ENCODE data around the gene FAM236B.
"Not testable (repeated sequence)": the region's sequence is repeated elsewhere in the genome, so short reads cannot be mapped to it uniquely, and the experiment has no call there.

The FAM236B gene

GRCh38 chrX:72782560-72782959 lies at the start of gene FAM236B:
FAM236B (minus strand) TSS chrX:72782660; CDS start chrX:72782560, 100 bp downstream.
- DNase-seq (ENCODE audit: low read depth in 2 of 3, low spot score in 1 of 3), result not testable (repeated sequence)

GRCh38 chrX:72830701-72831100 lies 48.2 kb upstream of the FAM236B start:
- not testable (repeated sequence) for DNase-seq (ENCODE audit: low read depth in 2 of 3, low spot score in 1 of 3)

GRCh38 chrX:72808110-72808509 lies 25.6 kb upstream of the FAM236B start, which contains the start of gene FAM236D:
FAM236D (minus strand) TSS chrX:72808210; CDS start chrX:72808110, 100 bp downstream.
- DNase-seq (ENCODE audit: low read depth in 2 of 3, low spot score in 1 of 3), result not testable (repeated sequence)

GRCh38 chrX:72790390-72790789 lies 7.9 kb upstream of the FAM236B start:
- DNase-seq (ENCODE audit: low read depth in 2 of 3, low spot score in 1 of 3), result not testable (repeated sequence)

- not testable (repeated sequence) for DNase-seq (ENCODE audit: low read depth in 2 of 3, low spot score in 1 of 3)
Measured at GRCh38 chrX:72788142-72788541, 5.7 kb upstream of the FAM236B start.

- DNase-seq (ENCODE audit: low read depth in 2 of 3, low spot score in 1 of 3), result not testable (repeated sequence)
Measured at GRCh38 chrX:72783964-72784363, 1.5 kb upstream of the FAM236B start.

GRCh38 chrX:72783365-72783936 lies 991 bp upstream of the FAM236B start:
- DNase-seq (ENCODE audit: low read depth in 2 of 3, low spot score in 1 of 3), result not testable (repeated sequence)

- DNase-seq (ENCODE audit: low read depth in 2 of 3, low spot score in 1 of 3), result not testable (repeated sequence)
Measured at GRCh38 chrX:72778146-72778545, 4.3 kb downstream of the FAM236B start.

GRCh38 chrX:72777467-72777790 lies 5.0 kb downstream of the FAM236B start:
- not testable (repeated sequence) for DNase-seq (ENCODE audit: low read depth in 2 of 3, low spot score in 1 of 3)

- DNase-seq (ENCODE audit: low read depth in 2 of 3, low spot score in 1 of 3), result not testable (repeated sequence)
Measured at GRCh38 chrX:72776653-72777466, 5.6 kb downstream of the FAM236B start, which contains the start of gene DMRTC1B. DMRTC1B (plus strand) TSS chrX:72776890; CDS start chrX:72845136, 68,246 bp downstream.

- not testable (repeated sequence) for DNase-seq (ENCODE audit: low read depth in 2 of 3, low spot score in 1 of 3)
Measured at GRCh38 chrX:72760454-72760853, 22.0 kb downstream of the FAM236B start.

- not testable (repeated sequence) for DNase-seq (ENCODE audit: low read depth in 2 of 3, low spot score in 1 of 3)
Measured at GRCh38 chrX:72748545-72748944, 33.9 kb downstream of the FAM236B start.

GRCh38 chrX:72745546-72745945 lies 36.9 kb downstream of the FAM236B start:
- not testable (repeated sequence) for DNase-seq (ENCODE audit: low read depth in 2 of 3, low spot score in 1 of 3)

- DNase-seq (ENCODE audit: low read depth in 2 of 3, low spot score in 1 of 3), result no peak
Measured at GRCh38 chrX:72735561-72735960, 46.9 kb downstream of the FAM236B start.

- not testable (repeated sequence) for DNase-seq (ENCODE audit: low read depth in 2 of 3, low spot score in 1 of 3)
Measured at GRCh38 chrX:72733636-72734035, 48.8 kb downstream of the FAM236B start.

Measured in stimulated activated CD4-positive, alpha-beta T cell treated with anti-CD3 and anti-CD28 coated beads, Interleukin-12 subunit alpha, Interleukin-12 subunit beta, amount 100 ng/mL, for 48 hours (primary cell).